Measurements from ENCODE around the gene CFAP99. TPM values are rescaled to one million over a fixed set of nuclear protein-coding genes. Genes with fewer than 3 reads are reported as not detected.

CFAP99 gene
- total RNA-seq, 2 donors from 2014 or later: not detected

DNA sequence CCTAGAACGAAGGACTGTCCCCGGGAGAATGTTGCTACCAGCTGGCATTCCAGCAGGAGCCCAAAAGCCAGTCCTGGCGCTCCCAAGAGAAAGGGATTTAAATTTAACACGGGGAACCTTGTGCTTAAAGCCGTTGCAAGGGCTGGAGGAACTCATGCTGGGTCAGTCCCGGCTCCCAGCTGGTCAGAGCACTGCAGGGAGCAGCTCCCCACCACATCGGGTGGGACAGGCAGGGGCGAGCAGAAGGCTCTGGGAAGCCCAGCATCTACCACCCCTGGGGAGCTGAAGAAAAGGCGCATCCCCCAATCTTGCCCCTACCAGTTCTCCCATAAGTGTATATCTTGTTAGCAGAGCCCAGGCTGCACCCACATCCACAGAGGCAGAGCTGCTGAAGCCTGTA is 15.7 kb downstream of the CFAP99 start:
- intact Hi-C loops (cut with DNase I): no loop called here
- 39 to 63% methylated on average over 7 to 9 of the region's 9 CpGs for WGBS, 2 donors
- no peak overlapping the region for H3K27ac ChIP-seq
- H3K4me1 ChIP-seq: peaks cover 3% of the 10 kb centered on the region
- no peak for TF ChIP-seq CTCF (IDR thresholded peaks at IDR 0.05)
- no peak for TF ChIP-seq POLR2A (IDR thresholded peaks at IDR 0.05)
- H3K4me3 ChIP-seq: no peak overlapping the region
- no peak for DNase-seq
- ATAC-seq: no peak
- no peaks in the 10 kb centered on the region for H3K36me3 ChIP-seq (replicated peaks in 1 of 2; ENCODE audit: insufficient read depth in 1 of 2, low read depth in 2 of 2)
- no peaks in the 10 kb centered on the region for H3K9me3 ChIP-seq
- no peaks in the 10 kb centered on the region for H3K27me3 ChIP-seq

GRCh38 chr4:2436301-2436700 is 17.5 kb downstream of the CFAP99 start:
- TF ChIP-seq POLR2A (IDR thresholded peaks at IDR 0.05): no peak
- TF ChIP-seq CTCF (IDR thresholded peaks at IDR 0.05): peak in 1 of 7 experiments; percentile 2
- H3K27ac ChIP-seq: no peak overlapping the region
- intact Hi-C loops (cut with DNase I): no loop called here
- no peak for ATAC-seq
- no peaks in the 10 kb centered on the region for H3K9me3 ChIP-seq
- WGBS, 2 donors: 58 to 59% methylated on average over 10 of the region's 10 CpGs
- H3K36me3 ChIP-seq (replicated peaks in 1 of 2; ENCODE audit: insufficient read depth in 1 of 2, low read depth in 2 of 2): no peaks in the 10 kb centered on the region
- no peak for DNase-seq
- no peaks in the 10 kb centered on the region for H3K4me1 ChIP-seq
- no peaks in the 10 kb centered on the region for H3K27me3 ChIP-seq
- no peak overlapping the region for H3K4me3 ChIP-seq

DNA sequence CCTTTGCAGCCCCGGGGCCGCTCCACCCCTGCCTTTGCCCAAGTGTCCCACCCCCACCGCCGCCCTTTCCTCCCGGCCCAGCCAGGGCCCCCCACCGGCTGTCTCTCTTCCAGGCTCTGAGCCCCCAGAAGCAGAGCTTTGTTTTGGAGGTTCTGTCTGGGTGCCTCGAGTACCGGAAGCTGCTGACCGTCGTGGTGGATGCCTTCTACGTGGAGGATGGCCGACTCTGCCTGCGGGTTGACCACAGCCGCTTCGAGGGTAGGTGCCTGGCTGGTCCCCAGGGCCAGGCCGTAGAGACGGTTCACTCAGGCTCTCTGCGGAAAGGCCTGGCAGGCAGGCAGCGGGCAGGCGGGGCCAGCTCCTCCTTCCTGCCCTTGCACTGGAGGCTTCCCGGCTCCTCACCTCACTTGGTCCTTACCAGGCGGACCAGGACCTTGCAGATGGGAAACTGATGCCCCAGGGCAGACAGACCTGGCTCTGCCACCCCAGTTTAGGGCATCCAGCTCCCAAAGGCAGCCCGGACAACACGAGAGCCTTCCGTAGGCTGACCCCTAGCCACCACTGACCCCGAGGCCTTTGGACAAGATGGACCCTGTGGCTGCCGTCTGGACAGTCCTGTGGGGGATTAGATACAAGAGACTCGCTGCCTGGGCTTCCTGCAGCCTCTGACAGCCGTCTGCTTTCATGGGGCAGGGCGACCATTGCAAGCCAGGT is 18.2 kb downstream of the CFAP99 start:
- H3K4me1 ChIP-seq: peaks cover 4% of the 10 kb centered on the region
- H3K4me3 ChIP-seq: no peak overlapping the region
- intact Hi-C loops (cut with DNase I): no loop called here
- no peaks in the 10 kb centered on the region for H3K36me3 ChIP-seq (replicated peaks in 1 of 2; ENCODE audit: insufficient read depth in 1 of 2, low read depth in 2 of 2)
- no peaks in the 10 kb centered on the region for H3K9me3 ChIP-seq
- ATAC-seq (no peak), DNase-seq (no peak)
- no peak for TF ChIP-seq POLR2A (IDR thresholded peaks at IDR 0.05)
- no peak for TF ChIP-seq CTCF (IDR thresholded peaks at IDR 0.05)
- H3K27me3 ChIP-seq: no peaks in the 10 kb centered on the region
- H3K27ac ChIP-seq: no peak overlapping the region
- WGBS, 2 donors: 81 to 82% methylated on average over 19 to 29 of the region's 30 CpGs

DNA sequence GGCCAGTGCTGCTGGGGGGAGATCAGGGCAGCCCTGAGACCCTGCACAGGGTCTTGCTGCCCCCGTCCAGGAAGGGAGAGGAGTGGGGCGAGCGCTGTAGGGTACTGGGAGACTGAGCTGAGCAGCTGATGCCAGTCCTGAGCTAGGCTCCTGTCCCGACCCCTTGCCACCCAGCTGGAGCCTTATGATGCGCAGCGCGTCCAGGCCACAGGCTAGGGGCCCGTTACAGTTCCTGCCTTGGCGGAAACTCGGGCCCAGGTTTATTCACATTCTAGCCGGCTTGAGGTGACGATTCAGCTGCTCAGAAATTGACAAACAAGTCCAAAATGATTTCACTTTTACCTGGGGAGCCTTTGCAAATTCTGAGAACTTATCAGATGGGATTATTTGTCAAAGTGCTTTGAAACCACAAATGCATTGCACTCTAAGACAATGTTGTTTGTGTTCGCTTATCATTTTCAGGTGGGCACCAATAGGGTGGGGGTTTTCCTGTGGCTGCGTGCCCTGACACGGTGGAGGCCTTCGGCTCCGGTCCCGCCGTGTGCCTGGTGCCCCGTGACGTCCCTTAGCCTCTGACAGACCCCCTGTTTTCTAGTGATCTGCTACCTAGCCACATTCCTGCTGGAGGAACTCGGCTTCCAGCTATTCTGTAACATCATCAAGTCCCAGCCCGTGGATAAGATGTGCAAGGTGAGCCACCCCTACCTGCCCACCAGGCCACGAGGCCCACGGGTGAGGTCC is 18.9 kb downstream of the CFAP99 start:
- intact Hi-C loops (cut with DNase I): no loop called here
- Histone ChIP-seq H3K4me1 (peaks cover 4% of the 10 kb centered on the region), H3K27ac (no peak overlapping the region)

More for the DNA sequence above, 18.9 kb downstream of the CFAP99 start:
- ATAC-seq (no peak), DNase-seq (no peak)
- Histone ChIP-seq H3K4me3 (no peak overlapping the region), H3K9me3 (no peaks in the 10 kb centered on the region), H3K36me3 (replicated peaks in 1 of 2; ENCODE audit: insufficient read depth in 1 of 2, low read depth in 2 of 2) (no peaks in the 10 kb centered on the region), H3K27me3 (no peaks in the 10 kb centered on the region)
- TF ChIP-seq CTCF (IDR thresholded peaks at IDR 0.05) (no peak), POLR2A (IDR thresholded peaks at IDR 0.05) (no peak)
- 80 to 90% methylated on average over 22 to 25 of the region's 25 CpGs for WGBS, 2 donors
